Measurements from ENCODE around the gene CHCHD4.

Gene CHCHD4

GRCh38 chr3:14124615-14125192 lies at the start of gene CHCHD4, which contains the start of gene TMEM43:
CHCHD4 (minus strand) TSS chr3:14124870; CDS start chr3:14124676, 194 bp downstream.
TMEM43 (plus strand) TSS chr3:14125052; CDS start chr3:14125194, 142 bp downstream.
- DNase-seq, result peak; percentile 100

DNA sequence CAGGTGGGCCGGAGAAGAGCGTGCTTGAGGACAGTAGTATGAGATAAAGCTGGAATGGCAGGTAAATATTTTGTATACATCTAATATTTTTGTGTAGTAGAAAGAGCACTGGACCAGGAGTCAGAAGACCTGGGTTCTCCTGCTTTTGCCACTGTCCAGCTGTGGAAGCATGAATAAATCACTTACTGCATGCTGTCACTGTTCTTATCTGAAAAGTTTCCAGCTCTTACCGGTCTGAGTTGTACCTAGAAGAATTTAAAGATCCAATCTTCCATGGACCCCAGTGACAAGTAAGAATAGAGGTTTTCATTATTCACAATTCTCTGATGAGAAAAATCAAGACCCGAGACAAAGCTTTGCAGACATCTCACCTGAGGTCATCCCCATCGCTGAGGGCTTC lies 47.8 kb upstream of the CHCHD4 start:
- no peak for DNase-seq

- DNase-seq, result peak; percentile 16
Observed at GRCh38 chr3:14170531-14171159, 46.0 kb upstream of the CHCHD4 start.

GRCh38 chr3:14169871-14170270 lies 45.2 kb upstream of the CHCHD4 start:
- DNase-seq, result no peak

GRCh38 chr3:14169435-14169834 lies 44.8 kb upstream of the CHCHD4 start:
- peak; percentile 52 for DNase-seq

DNA sequence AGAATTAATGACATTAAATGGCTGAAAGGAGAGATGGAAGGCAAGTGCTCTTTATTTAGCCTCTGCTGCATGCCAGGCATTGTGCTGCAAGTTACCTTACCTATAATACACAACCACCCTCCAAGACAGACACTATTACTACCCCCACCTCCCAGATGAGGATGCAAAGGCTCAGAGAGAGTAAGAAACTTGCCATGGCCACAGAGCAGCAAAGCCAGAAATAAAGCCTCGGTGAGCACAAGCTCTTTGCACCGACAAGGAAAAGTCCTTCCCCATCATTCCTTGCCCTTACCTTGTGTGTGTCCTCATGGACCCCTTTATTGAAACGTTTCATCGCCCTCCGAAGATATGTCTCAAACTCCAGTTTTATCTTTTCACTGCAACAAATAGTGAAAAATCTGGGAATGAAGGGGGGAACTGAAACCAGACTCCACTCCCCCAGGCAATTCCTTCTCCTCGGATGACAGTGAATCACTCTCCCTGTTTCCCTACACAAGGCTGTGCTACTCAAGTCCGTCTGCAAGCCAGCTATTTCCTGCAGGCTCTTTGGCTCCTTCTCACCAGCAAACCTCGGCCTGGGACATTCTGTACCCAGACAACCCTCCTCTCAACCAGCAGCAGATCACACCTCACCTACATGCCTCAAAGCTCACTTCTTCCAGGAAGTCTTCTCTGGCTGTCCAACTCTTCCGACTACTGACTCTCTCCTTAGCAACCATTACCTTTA lies 42.4 kb upstream of the CHCHD4 start:
- DNase-seq, result peak; percentile 42

DNA sequence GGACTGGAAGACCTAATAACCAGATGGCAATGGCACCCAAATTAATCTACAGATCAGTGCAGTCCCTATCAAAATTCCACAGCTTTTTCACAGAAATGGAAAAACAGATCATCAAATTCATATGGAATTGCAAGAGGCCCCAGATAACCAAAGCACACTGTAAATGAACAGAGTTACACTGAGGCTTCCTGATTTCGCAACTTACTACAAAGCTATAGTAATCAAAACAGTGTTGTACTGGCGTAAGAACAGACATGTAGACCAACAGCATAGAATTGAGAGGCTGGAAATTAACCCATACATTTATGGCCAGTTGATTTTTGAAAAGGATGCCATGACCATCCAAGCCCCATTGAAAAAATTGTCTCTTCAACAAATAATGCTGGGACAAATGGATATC lies 37.5 kb upstream of the CHCHD4 start:
- DNase-seq, result peak; percentile 39

- no peak for DNase-seq
Observed at GRCh38 chr3:14161282-14161681, 36.6 kb upstream of the CHCHD4 start.

DNA sequence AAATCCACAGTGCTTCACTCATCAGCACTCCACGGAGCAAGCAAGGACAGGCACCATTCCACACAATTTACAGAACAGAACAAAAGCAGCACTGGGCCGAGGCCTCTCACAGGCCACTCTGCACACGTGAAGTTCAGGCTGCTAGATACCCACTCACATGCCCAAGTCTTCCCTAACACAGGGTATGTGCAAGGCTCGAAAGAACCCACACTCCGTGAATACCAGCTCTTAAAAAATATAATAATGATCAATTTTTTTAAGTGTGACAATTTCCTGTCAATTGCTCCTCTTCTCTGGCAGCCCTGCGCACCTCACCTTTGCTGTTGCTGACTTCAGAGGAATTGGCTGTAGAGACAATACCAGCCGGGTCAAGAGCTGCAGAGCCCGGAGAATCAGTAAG lies 34.8 kb upstream of the CHCHD4 start:
- no peak for DNase-seq

- no peak for DNase-seq
Observed at GRCh38 chr3:14158370-14158769, 33.7 kb upstream of the CHCHD4 start.

GRCh38 chr3:14157951-14158350 lies 33.3 kb upstream of the CHCHD4 start:
- DNase-seq, result no peak

DNA sequence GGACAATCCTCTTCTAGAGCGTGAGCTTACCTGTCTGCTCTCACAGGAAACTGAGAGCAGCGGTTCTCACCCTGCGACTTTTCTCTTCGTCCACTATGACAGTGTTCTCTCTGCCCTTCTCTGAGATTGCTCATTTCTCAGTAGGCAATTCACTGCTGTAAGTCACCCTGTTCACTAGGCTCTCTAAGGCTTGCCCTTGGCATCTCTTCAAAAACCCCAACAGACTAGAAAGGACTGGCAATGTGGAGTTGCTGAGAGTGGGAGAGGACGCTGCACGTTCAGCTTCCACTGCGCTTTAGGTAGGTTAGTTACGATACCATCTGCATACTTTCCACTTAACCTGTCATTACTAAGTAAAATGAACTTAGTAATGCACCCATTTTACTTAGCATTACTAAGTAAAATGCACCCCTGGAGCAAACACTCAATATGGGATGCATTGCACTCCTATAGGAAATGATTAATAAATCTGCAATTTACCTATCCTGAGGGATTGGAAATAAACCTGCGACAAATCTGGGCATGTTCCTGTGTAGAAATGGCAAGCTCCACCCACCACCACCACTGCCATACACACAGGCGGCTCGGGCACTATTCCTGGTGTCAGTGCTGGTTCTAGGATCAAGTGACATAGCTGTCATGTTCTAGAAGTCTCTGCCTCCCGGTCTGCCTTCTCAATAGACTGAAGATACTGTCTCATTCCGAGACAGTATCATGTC lies 32.3 kb upstream of the CHCHD4 start:
- DNase-seq, result no peak

- DNase-seq, result no peak
Observed at GRCh38 chr3:14156201-14156600, 31.5 kb upstream of the CHCHD4 start.

GRCh38 chr3:14154895-14155440 lies 30.3 kb upstream of the CHCHD4 start:
- DNase-seq, result peak; percentile 62

DNA sequence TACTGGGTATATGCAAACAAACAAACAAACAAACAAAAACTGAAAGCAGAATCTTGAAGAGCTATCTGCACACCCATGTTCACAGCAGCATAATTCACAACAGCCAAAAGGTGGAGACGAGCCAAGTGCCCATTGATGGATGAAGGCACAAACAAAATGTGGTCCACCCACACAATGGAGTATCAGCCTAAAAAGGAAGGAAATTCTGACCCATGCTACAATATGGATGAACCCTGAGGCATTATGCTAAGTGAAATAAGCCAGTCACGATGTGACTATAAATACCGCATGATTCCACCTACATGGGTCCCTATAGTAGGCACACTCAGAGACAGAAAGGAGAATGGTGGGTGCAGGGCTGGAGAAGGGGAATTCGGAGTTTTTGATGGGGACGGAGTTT lies 29.6 kb upstream of the CHCHD4 start:
- peak; percentile 58 for DNase-seq

DNA sequence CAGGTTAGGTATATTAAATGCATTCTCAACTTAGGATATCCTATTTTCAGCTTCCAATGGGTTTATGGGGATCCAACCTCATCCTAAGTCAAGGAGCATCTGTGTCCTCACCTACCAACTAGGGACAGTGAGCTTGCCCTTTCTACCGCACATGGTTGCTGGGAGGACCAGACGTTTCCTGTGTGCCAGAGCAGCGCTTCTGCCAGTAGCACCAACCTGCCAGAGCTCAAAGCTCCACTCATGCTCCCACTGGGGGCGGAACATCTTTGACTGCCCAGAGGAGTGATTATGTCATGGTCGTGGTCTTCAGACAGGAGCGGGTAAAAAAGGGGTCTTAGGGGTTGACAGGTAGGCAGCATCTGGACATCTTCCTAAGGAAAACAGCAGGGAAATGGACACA lies 29.0 kb upstream of the CHCHD4 start:
- no peak for DNase-seq

DNA sequence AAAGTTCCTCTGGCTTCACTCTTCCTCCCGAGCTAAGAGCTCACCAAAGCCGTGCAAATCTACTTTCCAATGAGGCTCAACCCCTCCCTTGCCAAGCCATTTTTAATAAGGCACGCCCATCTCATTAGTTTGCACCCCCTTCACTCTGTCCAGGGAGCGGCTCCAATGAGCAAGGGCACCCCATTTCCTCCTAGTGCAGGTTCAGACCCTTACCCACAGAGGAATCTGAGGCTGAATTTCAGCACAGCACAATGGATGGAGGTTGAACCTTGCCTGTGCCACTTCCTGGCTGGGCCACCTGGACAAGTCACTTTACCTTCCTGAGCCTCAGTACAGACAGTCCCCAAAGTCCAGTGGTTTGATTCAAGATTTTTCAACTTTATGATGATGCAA lies 28.3 kb upstream of the CHCHD4 start:
- no peak for DNase-seq

DNA sequence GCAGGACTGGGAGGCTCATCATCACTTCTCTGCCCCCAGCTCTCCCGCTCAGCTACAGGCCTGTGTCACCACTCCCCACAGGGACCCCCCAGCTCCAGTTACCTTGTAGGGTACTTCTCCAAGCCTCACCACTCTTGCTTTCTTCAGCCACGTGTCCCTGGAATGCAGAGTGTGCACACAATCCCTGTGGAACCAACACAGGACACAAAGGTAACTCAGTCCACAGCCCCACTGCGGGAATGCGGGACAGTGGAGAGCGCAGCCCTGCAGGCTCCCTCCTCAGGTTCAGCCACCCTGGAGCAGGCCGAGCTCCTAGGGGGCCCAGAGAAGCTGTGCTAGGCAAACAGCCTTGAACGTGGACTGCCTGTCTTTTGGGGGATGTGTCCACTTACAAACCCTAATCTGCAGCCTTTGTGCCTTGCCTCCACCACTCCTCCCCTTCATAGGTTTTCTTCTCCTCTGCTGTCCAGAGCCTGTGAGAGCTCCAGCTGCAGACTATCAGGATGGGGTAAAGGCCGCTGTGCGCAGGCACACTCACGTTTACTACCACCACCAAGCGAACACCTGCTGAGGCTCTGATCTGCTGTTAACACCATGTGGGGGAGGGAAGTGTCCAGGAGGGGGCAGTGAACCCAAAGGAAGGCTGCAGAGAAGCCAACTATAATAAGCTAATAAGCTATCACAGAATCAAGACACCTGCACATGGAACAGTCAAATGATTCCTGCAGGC lies 27.7 kb upstream of the CHCHD4 start:
- no peak for DNase-seq

GRCh38 chr3:14151471-14152083 lies 26.9 kb upstream of the CHCHD4 start:
- DNase-seq, result no peak

- no peak for DNase-seq
Observed at GRCh38 chr3:14150491-14151230, 26.0 kb upstream of the CHCHD4 start.

DNA sequence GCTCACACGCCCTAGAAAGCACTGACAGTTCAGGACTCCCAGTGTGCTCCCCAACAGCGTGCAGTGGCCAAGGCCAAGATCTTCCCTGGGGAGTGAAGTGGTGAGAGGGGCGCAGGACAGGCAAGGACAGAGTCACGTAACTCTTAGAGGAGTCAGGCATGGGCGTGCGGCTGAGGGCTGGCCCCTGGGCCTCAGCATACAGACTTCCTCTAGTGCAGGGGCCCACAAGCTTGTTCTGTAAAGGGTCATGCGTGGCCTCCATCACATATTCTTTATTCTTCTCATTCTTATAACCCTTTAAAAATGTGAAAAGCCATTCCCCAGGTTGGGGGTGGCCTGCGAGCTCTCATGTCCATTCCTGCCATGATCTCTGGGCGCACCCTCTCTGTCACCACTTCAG lies 25.4 kb upstream of the CHCHD4 start:
- no peak for DNase-seq
